ENCODE data around the gene MUCL3. TPM values are rescaled to one million over a fixed set of nuclear protein-coding genes. Genes with fewer than 3 reads are reported as not detected.
"Not testable (repeated sequence)": the region's sequence is repeated elsewhere in the genome, so short reads cannot be mapped to it uniquely, and the experiment has no call there.

MUCL3 gene
- total RNA-seq, 1 donor from 2014 or later, result not detected

GRCh38 chr6:30918670-30919069, 22.1 kb upstream of the MUCL3 start:
- H3K4me1 Mint-ChIP-seq (ENCODE audit: low read depth, unreplicated experiment), result peaks cover 14% of the 10 kb centered on the region
- no peaks in the 10 kb centered on the region for H3K9me3 Mint-ChIP-seq (ENCODE audit: unreplicated experiment)
- no peak overlapping the region for H3K9ac ChIP-seq (ENCODE audit: low read length)
- H3K27me3 Mint-ChIP-seq (ENCODE audit: low read depth, unreplicated experiment), result no peaks in the 10 kb centered on the region
- H3K4me3 ChIP-seq (ENCODE audit: insufficient read depth, low read depth, low read length), result no peak overlapping the region
- H3K27ac Mint-ChIP-seq (ENCODE audit: unreplicated experiment), result no peak overlapping the region
- no peaks in the 10 kb centered on the region for H3K79me2 ChIP-seq (ENCODE audit: insufficient read depth, low read length)
- peaks cover 27% of the 10 kb centered on the region for H3K36me3 Mint-ChIP-seq (ENCODE audit: low read depth, unreplicated experiment)
- H3K4me3 Mint-ChIP-seq (ENCODE audit: unreplicated experiment), result no peak overlapping the region
- H3K27me3 ChIP-seq (ENCODE audit: insufficient read depth, low read length), result no peaks in the 10 kb centered on the region
- no peak overlapping the region for H3K4me2 ChIP-seq (ENCODE audit: low read length)
- DNase-seq (ENCODE audit: low read depth) (no peak), FAIRE-seq (no peak)
- TF ChIP-seq EZH2 (IDR thresholded peaks at IDR 0.05; ENCODE audit: insufficient read depth, low read length) (no peak), CTCF (IDR thresholded peaks at IDR 0.05; ENCODE audit: insufficient read depth, low read depth, low read length) (no peak)
- H3K9me3 ChIP-seq (ENCODE audit: insufficient read depth, low read depth, low read length), result no peaks in the 10 kb centered on the region
- H4K20me1 ChIP-seq (ENCODE audit: insufficient read depth, low read length), result no peaks in the 10 kb centered on the region
- H3K36me3 ChIP-seq (ENCODE audit: insufficient read depth, low read length), result peaks cover 10% of the 10 kb centered on the region
- H3K27ac ChIP-seq (ENCODE audit: low read depth, low read length), result no peak overlapping the region
- H2AFZ ChIP-seq (ENCODE audit: low read depth, low read length), result no peak overlapping the region
- peaks cover 8% of the 10 kb centered on the region for H3K4me1 ChIP-seq (ENCODE audit: insufficient read depth, low read length)

GRCh38 chr6:30922447-30922852, 18.3 kb upstream of the MUCL3 start:
- Histone ChIP-seq H3K79me2 (ENCODE audit: insufficient read depth, low read length) (no peaks in the 10 kb centered on the region), H3K9ac (ENCODE audit: low read length) (no peak overlapping the region), H3K4me3 (ENCODE audit: insufficient read depth, low read depth, low read length) (no peak overlapping the region), H3K36me3 (ENCODE audit: insufficient read depth, low read length) (peaks cover 11% of the 10 kb centered on the region), H3K9me3 (ENCODE audit: insufficient read depth, low read depth, low read length) (no peaks in the 10 kb centered on the region), H3K27ac (ENCODE audit: low read depth, low read length) (no peak overlapping the region), H2AFZ (ENCODE audit: low read depth, low read length) (no peak overlapping the region), H3K4me2 (ENCODE audit: low read length) (no peak overlapping the region), H3K4me1 (ENCODE audit: insufficient read depth, low read length) (no peaks in the 10 kb centered on the region), H4K20me1 (ENCODE audit: insufficient read depth, low read length) (no peaks in the 10 kb centered on the region), H3K27me3 (ENCODE audit: insufficient read depth, low read length) (no peaks in the 10 kb centered on the region)
- DNase-seq (ENCODE audit: low read depth) (no peak), FAIRE-seq (no peak)
- Mint-ChIP-seq H3K9me3 (ENCODE audit: unreplicated experiment) (peaks cover 3% of the 10 kb centered on the region), H3K27ac (ENCODE audit: unreplicated experiment) (no peak overlapping the region), H3K4me1 (ENCODE audit: low read depth, unreplicated experiment) (peaks cover 6% of the 10 kb centered on the region), H3K27me3 (ENCODE audit: low read depth, unreplicated experiment) (no peaks in the 10 kb centered on the region), H3K36me3 (ENCODE audit: low read depth, unreplicated experiment) (peaks cover 30% of the 10 kb centered on the region), H3K4me3 (ENCODE audit: unreplicated experiment) (no peak overlapping the region)
- no peak for TF ChIP-seq CTCF (IDR thresholded peaks at IDR 0.05; ENCODE audit: insufficient read depth, low read depth, low read length)

- H3K9ac ChIP-seq (ENCODE audit: low read length); H3K4me2 ChIP-seq (ENCODE audit: low read length); H3K27me3 ChIP-seq (ENCODE audit: insufficient read depth, low read length); H3K36me3 ChIP-seq (ENCODE audit: insufficient read depth, low read length); FAIRE-seq; H3K27ac Mint-ChIP-seq (ENCODE audit: unreplicated experiment); H4K20me1 ChIP-seq (ENCODE audit: insufficient read depth, low read length); H3K4me1 Mint-ChIP-seq (ENCODE audit: low read depth, unreplicated experiment); H3K4me3 ChIP-seq (ENCODE audit: insufficient read depth, low read depth, low read length); H2AFZ ChIP-seq (ENCODE audit: low read depth, low read length); H3K79me2 ChIP-seq (ENCODE audit: insufficient read depth, low read length); DNase-seq (ENCODE audit: low read depth); H3K4me1 ChIP-seq (ENCODE audit: insufficient read depth, low read length); H3K27me3 Mint-ChIP-seq (ENCODE audit: low read depth, unreplicated experiment); H3K4me3 Mint-ChIP-seq (ENCODE audit: unreplicated experiment); H3K27ac ChIP-seq (ENCODE audit: low read depth, low read length); H3K9me3 Mint-ChIP-seq (ENCODE audit: unreplicated experiment); H3K9me3 ChIP-seq (ENCODE audit: insufficient read depth, low read depth, low read length): not testable (repeated sequence)
- peaks cover 37% of the 10 kb centered on the region for H3K36me3 Mint-ChIP-seq (ENCODE audit: low read depth, unreplicated experiment)
These were observed 16.6 kb upstream of the MUCL3 start for GRCh38 chr6:30924040-30924627.

All from astrocyte (in vitro differentiated cells and primary cell).